Measurements from ENCODE around the gene PRPF6. TPM values are rescaled to one million over a fixed set of nuclear protein-coding genes. Genes with fewer than 3 reads are reported as not detected.
"Not testable (repeated sequence)": the region's sequence is repeated elsewhere in the genome, so short reads cannot be mapped to it uniquely, and the experiment has no call there.

Gene PRPF6
- total RNA-seq, 1 donor from 2014 or later: 64.3 TPM

DNA sequence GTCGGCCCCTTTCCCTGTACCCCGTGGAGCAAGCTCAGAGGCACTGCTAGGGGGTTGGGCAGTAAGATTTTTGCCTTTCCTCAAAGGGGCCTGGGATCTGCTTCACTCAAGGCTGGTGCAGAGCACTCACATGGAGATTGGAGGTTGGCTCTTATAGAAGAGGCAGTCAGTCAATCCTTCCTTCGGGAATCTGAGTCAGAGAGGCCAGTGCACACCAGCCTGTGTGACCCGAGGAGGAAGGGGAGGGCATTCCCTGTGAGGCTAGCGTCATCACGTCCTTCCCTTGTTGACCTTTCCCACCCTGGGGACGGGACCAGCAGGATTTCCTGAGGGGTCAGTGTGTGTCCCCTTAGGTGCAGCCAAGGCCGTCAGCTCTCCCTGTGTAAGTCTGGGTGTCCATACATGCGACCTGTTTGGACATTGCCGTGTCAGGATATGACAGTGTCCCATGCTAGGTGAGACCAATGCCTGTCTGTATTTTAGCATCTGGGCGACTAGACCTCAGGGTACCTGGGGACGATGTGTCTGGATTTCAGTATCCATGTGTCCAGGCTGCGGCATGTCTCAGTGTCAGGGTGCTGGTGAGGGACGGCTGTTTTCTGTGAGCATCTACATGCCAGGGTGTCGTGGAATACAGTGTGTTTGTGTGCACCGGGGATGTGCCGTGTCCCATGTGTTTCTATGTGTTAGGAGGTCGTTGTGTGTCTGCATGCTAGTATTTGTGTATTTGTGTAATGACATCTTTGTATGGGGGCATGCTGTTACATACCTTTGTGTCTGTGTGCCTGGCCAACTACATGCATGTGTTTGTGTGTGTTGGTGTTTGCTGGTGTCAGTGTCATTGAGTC lies 8.4 kb upstream of the PRPF6 start:
- peak; percentile 37 for DNase-seq (ENCODE audit: extremely low read depth, low read depth, low spot score)

DNA sequence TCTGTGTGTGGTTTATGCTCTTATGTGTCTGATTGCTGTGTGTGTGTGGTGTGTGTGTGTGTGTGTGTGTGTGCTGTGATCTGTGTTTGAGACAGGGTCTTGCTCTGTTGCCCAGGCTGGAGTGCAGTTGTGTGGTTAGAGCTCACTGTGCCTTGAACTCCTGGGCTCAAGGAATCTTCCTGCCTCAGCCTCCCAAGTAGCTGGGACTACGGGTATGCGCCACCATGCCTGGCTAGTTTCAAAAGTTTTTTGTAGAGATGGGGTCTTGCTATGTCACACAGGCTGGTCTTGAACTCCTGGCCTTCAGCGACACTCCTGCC lies 7.8 kb upstream of the PRPF6 start:
- no peak for DNase-seq (ENCODE audit: extremely low read depth, low read depth, low spot score)

DNA sequence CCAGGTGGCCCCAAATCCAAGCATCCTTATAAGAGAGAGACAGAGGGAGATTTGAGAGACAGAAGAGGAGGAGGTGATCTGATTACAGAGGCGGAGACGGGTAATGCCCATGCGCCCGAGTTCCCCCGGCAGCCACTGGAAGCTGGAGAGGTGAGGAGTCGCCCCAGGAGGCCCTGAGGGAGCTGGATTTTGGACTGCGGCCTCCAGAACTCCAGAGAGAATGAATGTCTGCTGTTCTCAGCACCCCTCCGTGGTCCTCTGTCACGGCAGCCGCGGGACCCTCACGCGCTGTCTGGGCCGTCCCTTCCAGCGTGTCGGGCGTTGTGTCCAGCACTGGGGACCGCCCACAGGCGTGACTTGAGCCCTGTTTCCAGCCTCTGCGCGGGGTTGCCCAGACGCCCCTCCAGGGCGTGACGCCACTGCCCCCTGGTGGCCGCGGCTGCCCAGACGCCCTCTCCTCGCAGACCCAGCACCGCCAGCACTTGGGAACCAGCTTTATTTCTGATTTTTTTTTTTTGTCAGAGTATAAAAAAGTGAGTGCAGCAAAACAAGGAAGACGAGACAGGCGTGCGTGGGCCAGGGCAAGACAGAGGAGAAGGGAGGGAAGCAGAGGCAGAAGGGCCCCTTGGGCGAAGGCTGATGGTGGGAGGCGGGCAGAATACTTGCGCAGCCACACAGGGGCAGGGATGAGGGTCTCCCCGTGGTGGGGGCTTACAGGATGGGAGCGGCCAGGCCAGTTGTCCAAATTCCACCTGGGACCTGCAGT lies 7.1 kb upstream of the PRPF6 start:
- DNase-seq (ENCODE audit: extremely low read depth, low read depth, low spot score): no peak

DNA sequence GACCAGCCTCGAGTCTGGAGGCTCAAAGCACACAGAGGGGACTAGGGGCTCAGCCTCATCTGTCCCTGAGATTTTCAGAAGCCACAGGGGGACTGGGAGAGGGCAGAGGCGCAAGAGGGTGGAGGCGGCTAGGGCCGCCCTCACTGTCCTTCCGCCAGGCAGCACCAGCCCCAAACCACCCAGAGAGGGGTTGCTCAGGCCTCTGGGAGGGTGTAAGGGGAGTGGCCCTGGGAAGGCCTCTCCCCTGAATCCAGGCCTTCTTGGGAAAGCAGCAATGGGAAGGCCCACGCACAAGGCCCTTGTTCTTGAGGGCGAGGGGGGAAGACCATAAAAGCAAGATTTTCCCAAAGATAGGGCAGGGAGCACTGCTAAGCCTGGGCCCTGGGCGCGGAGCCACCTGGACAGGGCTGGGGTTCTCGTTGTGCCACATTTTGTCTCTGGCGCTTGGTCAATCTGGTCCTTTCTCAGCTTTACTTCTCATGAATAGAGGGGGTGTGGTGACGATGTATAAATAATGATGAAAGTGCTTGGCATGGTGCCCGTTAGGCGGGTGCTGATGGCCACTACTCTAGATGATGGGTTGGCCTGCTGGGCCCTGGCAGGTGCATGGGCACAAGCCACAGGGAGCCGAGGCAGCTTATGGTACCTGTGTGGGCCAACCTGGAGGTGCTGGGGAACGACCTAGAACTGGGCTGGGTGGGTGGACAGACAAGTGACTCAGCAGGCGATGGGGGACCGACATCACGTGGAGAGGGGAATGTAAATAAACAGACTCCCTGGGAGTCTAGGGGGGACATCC lies 6.3 kb upstream of the PRPF6 start:
- DNase-seq (ENCODE audit: extremely low read depth, low read depth, low spot score): no peak

DNA sequence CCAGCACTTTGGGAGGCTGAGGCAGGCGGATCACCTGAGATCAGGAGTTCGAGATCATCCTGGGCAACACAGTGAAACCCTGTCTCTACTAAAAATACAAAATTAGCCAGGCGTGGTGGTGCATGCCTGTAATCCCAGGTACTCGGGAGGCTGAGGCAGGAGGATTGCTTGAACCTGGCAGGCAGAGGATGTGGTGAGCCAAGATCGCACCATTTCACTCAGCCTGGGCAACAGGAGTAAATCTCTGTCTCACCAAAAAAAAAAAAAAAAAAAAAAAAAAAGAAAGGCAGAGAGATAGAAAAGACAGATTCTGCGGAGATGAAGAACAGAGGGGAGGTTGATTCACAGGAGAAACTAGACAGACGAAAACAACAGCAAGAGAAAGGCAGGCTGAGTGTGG lies 4.4 kb upstream of the PRPF6 start:
- DNase-seq (ENCODE audit: extremely low read depth, low read depth, low spot score): not testable (repeated sequence)

DNA sequence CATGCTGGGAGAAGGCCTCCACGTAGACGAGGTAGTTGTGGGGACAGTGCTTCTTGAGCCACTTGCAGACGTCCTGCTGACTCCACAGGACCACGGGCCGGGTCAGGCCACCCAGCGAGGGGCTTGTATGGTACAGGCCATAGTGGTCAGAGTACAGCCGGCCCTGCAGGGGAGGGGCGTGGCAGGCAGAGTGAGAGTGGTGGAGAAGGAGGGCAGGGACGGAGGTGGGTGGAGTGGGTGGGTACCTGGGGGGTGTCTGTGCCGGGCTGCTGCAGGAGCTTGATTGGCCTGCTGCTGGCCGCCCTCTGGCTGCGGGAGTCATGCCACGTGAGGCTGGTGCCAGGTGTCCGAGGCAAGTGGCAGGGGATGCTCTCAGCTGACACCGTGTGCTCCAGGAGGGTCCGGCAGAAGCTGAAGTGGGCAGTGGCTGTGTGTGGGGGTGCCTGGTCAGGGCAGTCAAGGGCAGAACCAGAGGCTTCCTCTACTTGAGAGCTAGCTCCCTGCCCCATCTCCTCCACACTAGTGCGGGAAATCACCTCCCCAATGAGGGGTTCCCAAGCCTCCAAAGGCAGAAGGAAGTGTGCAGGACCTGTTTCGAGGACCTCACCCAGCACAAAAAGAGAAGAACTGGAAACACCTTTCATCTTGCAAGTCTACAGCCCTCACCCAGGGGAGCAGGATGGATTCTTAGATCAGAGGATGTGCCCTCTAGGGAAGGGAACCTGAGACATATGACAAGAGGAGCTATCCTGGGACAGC lies 3.8 kb upstream of the PRPF6 start:
- no peak for DNase-seq (ENCODE audit: extremely low read depth, low read depth, low spot score)

DNA sequence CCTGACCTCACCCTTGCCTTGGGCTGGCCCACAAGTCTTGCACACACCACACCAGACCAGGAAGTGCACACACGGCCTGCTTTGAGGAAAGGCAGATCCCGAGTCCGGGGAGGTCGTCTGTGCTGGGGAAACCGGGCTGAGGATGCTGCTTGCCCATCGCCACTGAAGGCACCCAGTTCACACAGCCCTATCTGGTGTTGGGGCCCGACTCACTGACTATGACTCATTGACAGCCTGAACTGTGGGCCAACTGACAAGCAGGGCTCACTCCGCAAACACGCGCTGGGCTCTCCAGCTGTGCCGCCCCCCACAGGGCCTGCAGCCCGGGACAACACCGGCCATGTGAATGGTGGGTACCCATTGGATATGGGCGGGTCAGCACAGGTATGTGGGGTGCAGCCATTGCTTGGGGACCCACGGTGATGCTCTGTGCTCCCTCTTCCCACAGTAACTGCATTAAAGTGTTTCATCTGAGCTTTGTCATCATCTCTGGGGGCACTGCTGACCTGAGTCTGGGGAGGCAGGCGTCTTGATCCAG lies 3.1 kb upstream of the PRPF6 start:
- no peak for DNase-seq (ENCODE audit: extremely low read depth, low read depth, low spot score)

DNA sequence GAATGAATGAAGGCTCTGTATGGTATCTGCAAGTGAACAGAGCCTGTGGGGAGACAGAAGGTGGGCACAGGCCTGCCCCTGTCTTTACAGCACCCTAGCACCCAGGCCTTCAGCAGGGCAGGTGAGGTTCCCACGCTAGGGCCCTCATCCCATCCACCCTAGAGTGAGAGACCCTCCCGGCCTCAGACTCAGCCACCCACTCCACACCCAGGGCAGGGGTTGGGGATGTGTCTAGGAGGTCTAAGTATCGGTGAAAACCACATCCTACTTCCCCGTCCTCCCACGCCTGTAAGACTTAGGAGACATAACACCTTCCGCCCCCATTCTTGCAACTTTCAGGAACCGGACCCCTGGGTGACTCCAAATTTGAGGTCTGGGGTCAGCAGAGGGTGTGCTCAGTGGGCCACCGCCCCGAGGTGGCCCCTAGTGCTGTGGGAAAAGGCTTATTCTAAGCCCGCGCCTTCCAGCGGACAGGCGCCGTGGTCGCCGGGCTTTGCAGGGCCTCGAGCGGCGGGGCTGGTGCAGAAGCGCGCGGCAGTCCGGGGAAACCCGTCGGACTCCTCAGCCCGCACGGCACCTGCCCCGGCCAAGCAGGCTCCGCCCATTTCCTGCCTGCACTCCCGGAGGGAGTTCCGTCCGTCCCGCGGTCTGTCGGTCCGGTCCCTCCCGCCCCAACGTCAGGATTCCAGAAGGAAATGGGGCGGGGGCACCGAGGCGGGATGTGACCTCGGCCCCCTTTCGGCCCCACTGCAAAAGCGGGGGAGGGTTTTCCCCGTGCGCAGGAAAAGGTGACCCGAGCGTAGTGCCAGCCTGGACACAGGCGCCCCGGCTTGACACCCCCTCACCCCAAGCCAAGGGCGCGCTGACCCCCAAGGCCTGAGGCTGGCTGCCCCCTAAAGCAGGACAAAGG lies 2.4 kb upstream of the PRPF6 start:
- no peak for DNase-seq (ENCODE audit: extremely low read depth, low read depth, low spot score)

DNA sequence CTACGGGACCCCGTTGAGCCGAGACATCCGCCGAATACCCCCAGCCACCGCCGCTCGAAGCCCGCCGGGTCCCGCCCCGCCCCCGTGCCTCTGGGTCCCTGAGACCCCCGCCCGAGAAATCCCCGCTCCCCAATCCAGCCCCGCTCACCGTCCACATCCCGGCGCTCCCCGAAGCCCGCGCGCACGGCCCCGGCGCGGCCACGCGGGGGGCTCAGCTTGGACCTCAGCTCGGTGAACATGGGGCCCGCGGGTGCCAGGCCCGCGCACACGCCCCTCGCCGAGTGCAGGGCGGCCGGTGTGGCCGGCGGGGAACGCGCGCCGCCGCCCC lies 1.7 kb upstream of the PRPF6 start:
- no peak for DNase-seq (ENCODE audit: extremely low read depth, low read depth, low spot score)

DNA sequence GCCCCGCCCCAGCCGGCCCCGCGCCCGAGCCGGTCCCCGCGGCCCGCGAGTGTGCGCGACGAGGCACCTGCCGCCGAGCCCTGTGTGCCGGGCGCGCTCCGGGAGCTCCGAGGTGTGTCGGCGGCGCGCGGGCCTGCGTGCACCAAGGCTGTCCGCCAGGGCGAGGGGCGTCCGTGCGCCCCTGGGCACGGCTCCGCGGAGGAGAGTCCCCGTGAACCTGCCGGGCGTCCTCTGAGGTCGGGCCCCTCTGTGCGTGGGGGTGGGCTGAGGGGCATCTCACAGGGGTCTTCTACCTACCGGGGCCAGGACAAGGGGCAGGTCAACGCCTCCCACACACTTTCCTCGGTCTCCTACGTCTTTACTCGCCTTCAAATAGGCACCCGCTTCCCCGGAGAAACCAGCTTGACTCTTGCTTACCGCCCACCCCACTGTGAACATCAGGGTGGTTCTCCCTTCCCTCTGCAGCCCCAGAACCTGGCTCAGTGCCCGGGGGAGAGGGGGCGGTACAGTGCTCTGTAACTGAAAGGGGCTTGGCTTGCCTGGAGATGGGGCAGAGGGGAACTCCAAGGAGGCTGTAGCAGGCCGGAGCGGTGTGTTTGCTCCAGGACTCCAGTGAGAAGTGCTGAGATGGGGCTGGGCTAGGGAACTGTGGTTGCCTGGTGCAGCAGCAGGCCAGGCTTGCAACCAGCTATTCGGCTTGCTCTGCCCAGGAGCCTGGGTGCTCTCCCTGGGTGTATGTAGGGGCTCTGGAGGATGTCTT lies 1.2 kb upstream of the PRPF6 start, which contains the start of gene SAMD10:
Gene SAMD10 (minus strand): TSS at position 86 of the 760 bp plus-strand sequence. CDS start 175 bp downstream, outside the sequence.
- DNase-seq (ENCODE audit: extremely low read depth, low read depth, low spot score): no peak

DNA sequence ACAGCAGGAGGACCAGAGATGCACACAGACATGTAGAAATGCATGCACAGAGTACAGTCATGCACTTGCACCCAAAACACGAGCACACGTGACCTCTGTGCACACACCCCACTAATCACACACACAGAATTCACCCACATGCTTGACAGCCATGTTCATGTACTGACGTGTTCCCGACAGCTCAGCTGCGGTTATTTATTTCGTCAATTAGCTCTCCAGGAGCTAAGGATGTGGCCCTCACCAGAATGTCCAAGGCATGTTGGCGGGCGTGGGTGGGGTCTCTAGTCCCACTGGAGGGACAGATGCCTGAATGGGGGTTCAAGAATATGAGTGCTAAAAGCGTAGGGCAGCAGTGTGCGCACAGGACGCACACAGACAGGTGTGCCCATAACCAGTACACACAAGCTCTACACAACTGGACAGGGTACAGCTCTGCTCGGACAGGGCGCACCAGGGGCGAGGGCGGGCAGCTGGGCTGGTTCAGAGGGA lies 571 bp upstream of the PRPF6 start:
- DNase-seq (ENCODE audit: extremely low read depth, low read depth, low spot score): no peak

DNA sequence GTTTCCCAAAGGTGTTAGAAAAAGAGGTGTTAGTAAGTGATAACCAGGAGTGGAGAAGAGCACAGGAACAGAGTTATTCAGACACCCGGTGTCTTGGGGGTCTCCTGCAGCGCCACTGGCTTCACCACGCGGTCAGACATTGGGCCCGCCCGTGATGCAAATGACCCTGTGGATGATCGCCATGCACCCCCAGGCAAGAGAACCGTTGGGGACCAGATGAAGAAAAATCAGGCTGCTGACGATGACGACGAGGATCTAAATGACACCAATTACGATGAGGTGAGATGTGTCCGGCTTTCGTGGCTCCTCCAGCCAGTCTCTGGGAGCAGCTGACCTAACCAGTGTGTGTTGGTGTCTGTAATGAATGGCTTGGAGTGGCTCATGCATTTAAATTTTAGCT lies 2.0 kb downstream of the PRPF6 start:
- DNase-seq (ENCODE audit: extremely low read depth, low read depth, low spot score): no peak

DNA sequence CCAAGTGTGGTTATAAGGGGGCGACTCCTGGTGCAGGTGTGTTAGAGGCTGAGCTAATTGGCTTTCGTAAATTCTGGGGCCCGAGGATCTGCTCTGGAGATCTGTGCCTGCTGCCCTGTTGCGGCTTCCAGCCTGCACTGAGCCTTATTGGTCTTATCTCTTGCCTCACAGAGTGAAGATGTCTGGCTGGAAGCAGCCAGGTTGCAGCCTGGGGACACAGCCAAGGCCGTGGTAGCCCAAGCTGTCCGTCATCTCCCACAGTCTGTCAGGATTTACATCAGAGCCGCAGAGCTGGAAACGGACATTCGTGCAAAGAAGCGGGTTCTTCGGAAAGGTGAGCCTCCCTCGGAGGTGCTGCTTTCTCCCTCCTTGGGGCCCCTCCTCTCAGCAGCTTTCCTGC lies 20.0 kb downstream of the PRPF6 start:
- no peak for DNase-seq (ENCODE audit: extremely low read depth, low read depth, low spot score)

DNA sequence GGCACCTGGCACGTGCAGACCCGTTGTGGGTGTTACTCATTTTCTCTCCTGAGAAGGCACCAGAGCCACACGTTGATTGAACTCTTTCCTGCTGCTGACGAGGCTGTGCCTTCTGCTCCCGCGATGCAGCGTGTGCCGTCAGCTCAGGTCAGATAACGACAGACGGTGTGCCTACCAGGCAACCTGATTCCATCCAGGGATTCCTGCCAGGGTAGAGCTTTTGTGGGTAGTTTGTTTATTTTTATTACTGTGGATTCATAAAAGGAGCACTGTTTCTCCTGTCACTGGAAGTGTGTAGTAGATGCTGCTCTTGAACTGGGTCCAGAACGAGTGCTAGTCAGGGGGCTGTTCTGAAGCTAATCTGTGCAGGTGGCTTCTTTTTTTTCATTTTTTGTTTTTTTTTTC lies 20.7 kb downstream of the PRPF6 start:
- no peak for DNase-seq (ENCODE audit: extremely low read depth, low read depth, low spot score)

DNA sequence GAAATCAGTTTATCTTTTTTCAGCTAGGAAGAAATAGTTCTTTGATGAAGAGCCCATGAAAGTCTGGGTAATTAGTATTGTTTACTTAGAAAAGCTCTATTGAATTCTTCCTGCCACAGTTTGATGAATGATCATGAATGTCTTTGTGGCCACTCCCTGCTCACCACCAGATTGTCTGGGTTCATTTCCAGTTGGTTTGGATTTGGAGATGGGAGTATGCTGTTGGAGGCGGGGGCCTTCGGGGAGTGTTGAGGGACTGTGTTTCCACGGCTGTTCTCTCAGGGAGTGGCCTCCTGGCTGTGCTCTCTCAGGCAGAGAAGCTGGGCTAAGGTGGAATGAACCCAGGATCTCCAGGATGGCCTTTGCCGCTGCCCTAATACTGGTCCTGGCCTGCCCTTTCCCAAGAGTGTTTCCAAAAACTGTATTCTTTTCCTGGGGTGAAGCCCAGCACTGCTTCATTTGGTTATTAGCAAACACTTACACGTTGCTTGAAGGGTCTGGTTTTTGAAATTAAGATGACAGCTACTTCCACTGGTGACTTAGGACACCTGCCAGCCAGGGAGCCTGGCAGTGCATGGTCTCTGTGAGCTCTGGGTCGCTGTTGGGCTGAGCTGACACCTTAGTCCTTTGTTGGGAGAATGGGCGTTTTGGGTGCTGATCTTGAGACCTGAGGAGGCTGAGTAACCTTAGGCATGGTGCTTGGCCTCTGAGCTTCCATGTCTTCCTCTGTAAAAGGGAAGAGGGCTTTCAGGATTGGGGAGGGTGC lies 23.2 kb downstream of the PRPF6 start:
- DNase-seq (ENCODE audit: extremely low read depth, low read depth, low spot score): no peak

DNA sequence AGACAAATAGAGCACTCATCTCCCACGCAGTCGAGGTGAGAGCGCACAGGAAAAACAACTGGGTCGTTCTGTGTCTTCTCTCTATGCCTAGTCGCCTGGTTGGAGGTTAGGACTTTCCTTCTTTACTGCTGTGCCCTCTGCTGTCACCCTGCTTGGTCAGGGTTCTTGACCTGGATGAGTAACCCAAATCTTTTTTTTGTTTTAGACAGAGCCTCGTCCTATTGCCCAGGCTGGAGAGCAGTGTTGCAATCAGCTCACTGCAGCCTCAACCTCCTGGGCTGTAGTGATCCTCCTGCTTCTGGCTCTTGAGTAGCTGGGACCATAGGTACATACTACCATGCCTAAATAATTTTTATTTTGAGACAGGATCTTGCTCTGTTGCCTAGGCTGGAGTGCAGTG lies 24.5 kb downstream of the PRPF6 start:
- no peak for DNase-seq (ENCODE audit: extremely low read depth, low read depth, low spot score)

DNA sequence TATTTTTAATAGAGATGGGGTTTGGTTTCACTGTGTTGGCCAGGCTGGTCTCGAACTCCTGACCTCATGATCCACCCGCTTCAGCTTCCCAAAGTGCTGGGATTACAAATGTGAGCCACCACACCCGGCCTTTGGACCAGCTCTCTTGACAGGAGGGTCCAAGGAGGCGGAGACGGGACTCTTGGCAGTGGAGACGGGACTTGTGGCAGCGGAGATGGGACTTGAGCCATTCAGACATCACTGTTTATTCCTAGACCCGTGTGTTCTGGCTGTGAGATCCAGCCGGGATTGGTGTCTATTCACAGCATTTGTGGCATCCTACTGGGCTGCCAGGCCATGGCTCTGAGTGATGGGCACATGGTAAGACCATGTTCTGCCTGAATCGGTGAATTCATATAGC lies 25.6 kb downstream of the PRPF6 start:
- no peak for DNase-seq (ENCODE audit: extremely low read depth, low read depth, low spot score)

DNA sequence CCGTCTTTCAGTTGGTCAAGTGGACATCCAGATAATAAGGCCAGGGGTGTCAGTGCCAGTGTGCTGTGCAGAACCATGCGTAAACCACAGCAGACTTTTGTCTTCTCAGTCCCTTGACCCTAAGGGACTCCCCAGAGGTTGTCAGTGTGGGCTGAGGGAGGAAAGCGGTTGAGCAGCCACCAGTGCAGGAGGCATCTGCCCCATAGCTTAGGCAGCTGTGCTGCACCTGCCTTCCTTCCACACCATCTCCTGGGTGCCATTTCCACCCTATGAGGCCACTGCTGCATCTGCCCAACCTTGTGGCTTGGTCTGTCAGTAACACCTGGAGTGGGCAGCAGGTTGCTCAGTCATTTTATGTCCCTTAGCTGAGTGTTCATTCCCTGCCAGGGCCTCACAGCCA lies 26.0 kb downstream of the PRPF6 start:
- no peak for DNase-seq (ENCODE audit: extremely low read depth, low read depth, low spot score)
